Fibroblast of lung (primary cell): ENCODE measurements around the gene DNAJC3. TPM values are rescaled to one million over a fixed set of nuclear protein-coding genes. Genes with fewer than 3 reads are reported as not detected.

Experiments used
- DNase-seq, 2 donors: peaks; one replicate each; pipeline versions ENCODE4 v3.0.0 to v3.0.0-alpha.2; 2010; ENCODE audit warnings: low read depth in 2 of 2
- H2AFZ ChIP-seq: 2 replicates; pipeline ENCODE4 v1.5.1; 2012; ENCODE audit warnings: low read length, control low read depth, inconsistent platforms
- H3K27ac ChIP-seq: 2 replicates; pipeline ENCODE4 v1.5.1; 2011; ENCODE audit warnings: low read length, control low read depth; ENCODE audit not compliant: insufficient read depth
- H3K27me3 ChIP-seq: 2 replicates; pipeline ENCODE4 v1.5.1; 2011; ENCODE audit warnings: mild to moderate bottlenecking, low read length; ENCODE audit not compliant: control insufficient read depth, insufficient read depth
- H3K36me3 ChIP-seq: 2 replicates; pipeline ENCODE4 v1.5.1; 2011; ENCODE audit warnings: low read length; ENCODE audit not compliant: control insufficient read depth, insufficient read depth
- H3K4me1 ChIP-seq: 2 replicates; pipeline ENCODE4 v1.5.1; 2011; ENCODE audit warnings: low read length; ENCODE audit not compliant: control insufficient read depth, insufficient read depth; ENCODE audit errors: extremely low read depth
- H3K4me2 ChIP-seq: 2 replicates; pipeline ENCODE4 v1.5.1; 2011; ENCODE audit warnings: low read length, control low read depth; ENCODE audit not compliant: insufficient read depth; ENCODE audit errors: extremely low read depth
- H3K4me3 ChIP-seq, 4 experiments: fragments of 200-600 bp in 1 of 4; sonication (generic) in 1 of 4; replicated peaks in 1 of 4; 2 replicates each; pipeline ENCODE4 v1.5.1; 2011 to 2016; ENCODE audit warnings: low read length in 4 of 4, low read depth in 3 of 4, mild to moderate bottlenecking in 3 of 4, control low read depth in 2 of 4, inconsistent platforms in 1 of 4, mixed read lengths in 1 of 4; ENCODE audit not compliant: insufficient read depth in 1 of 4; ENCODE audit errors: control extremely low read depth in 1 of 4
- H3K79me2 ChIP-seq: 2 replicates; pipeline ENCODE4 v1.5.1; 2012; ENCODE audit warnings: mild to moderate bottlenecking, low read length, inconsistent platforms; ENCODE audit not compliant: control insufficient read depth, insufficient read depth
- H3K9ac ChIP-seq: 2 replicates; pipeline ENCODE4 v1.5.1; 2011; ENCODE audit warnings: mild to moderate bottlenecking, low read length, control low read depth; ENCODE audit not compliant: insufficient read depth
- H3K9me3 ChIP-seq: 2 replicates; pipeline ENCODE4 v1.5.1; 2012; ENCODE audit warnings: low read depth, low read length; ENCODE audit not compliant: control insufficient read depth, insufficient read depth
- H4K20me1 ChIP-seq: 2 replicates; pipeline ENCODE4 v1.5.1; 2011; ENCODE audit warnings: low read length; ENCODE audit not compliant: control insufficient read depth, insufficient read depth; ENCODE audit errors: extremely low read depth
- CTCF ChIP-seq, 2 donors: IDR thresholded peaks in 1 of 2; conservative IDR thresholded peaks in 1 of 2; 1 replicate in 1 of 2; 2 replicates in 1 of 2; pipeline ENCODE4 v1.5.1; 2011 to 2012; ENCODE audit warnings: low read length in 2 of 2, control low read depth in 1 of 2, inconsistent platforms in 1 of 2, low read depth in 1 of 2, mild to moderate bottlenecking in 1 of 2
- EZH2 ChIP-seq: IDR thresholded peaks from 2 replicates; pipeline ENCODE4 v1.5.1; 2012; ENCODE audit warnings: low read length, control low read depth, mild to moderate bottlenecking; ENCODE audit errors: missing control alignments
- polyA plus RNA-seq, 2 donors: library from polyadenylated mRNA; depleted of rRNA in 1 of 2; stranded (reverse) in 1 of 2; unstranded in 1 of 2; fragments of >200 nt; gene quantifications; 2 replicates each; pipeline ENCODE4 v1.2.1, GENCODE V29; 2011 to 2012; ENCODE audit warnings: missing spikeins in 1 of 2
- total RNA-seq: library from RNA; depleted of rRNA; stranded (reverse); fragments of >200 nt; gene quantifications from 2 replicates; pipeline ENCODE4 v1.2.1, GENCODE V29; 2014

Gene DNAJC3
- total and polyA plus RNA-seq, 2 donors (not counting 1 experiment from before 2014, with no cell fraction given), result 37.6 to 55.5 TPM

- Histone ChIP-seq H3K36me3 (no peaks in the 10 kb centered on the region), H3K9me3 (no peaks in the 10 kb centered on the region), H3K4me1 (no peaks in the 10 kb centered on the region), H3K9ac (no peak overlapping the region), H3K4me2 (no peak overlapping the region), H4K20me1 (peaks cover 1% of the 10 kb centered on the region), H2AFZ (no peak overlapping the region), H3K4me3 (no peak overlapping the region), H3K79me2 (peaks cover 22% of the 10 kb centered on the region), H3K27ac (no peak overlapping the region), H3K27me3 (no peaks in the 10 kb centered on the region)
- DNase-seq, result no peak
- TF ChIP-seq EZH2, result no peak
- TF ChIP-seq CTCF (conservative IDR thresholded peaks at IDR 0.05 in 1 of 2, IDR thresholded peaks at IDR 0.05 in 1 of 2; ENCODE audit: low read depth in 1 of 2, low read length in 2 of 2), result no peak
These were observed 29.4 kb downstream of the DNAJC3 start for GRCh38 chr13:95706356-95706755.

- Histone ChIP-seq H3K36me3 (no peaks in the 10 kb centered on the region), H3K9me3 (no peaks in the 10 kb centered on the region), H3K79me2 (peaks cover 22% of the 10 kb centered on the region), H4K20me1 (peaks cover 1% of the 10 kb centered on the region), H3K9ac (no peak overlapping the region), H3K4me2 (no peak overlapping the region), H3K4me1 (no peaks in the 10 kb centered on the region), H2AFZ (no peak overlapping the region), H3K27me3 (no peaks in the 10 kb centered on the region), H3K4me3 (no peak overlapping the region), H3K27ac (no peak overlapping the region)
- DNase-seq, result no peak
- TF ChIP-seq CTCF (conservative IDR thresholded peaks at IDR 0.05 in 1 of 2, IDR thresholded peaks at IDR 0.05 in 1 of 2; ENCODE audit: low read depth in 1 of 2, low read length in 2 of 2), result no peak
- no peak for TF ChIP-seq EZH2
These were observed 30.1 kb downstream of the DNAJC3 start for GRCh38 chr13:95707035-95707434.

GRCh38 chr13:95707442-95708390, 30.8 kb downstream of the DNAJC3 start:
- H3K4me1 ChIP-seq, result no peaks in the 10 kb centered on the region
- H3K79me2 ChIP-seq, result peaks cover 19% of the 10 kb centered on the region
- DNase-seq, result no peak
- TF ChIP-seq EZH2 (no peak), CTCF (conservative IDR thresholded peaks at IDR 0.05 in 1 of 2, IDR thresholded peaks at IDR 0.05 in 1 of 2; ENCODE audit: low read depth in 1 of 2, low read length in 2 of 2) (no peak)
- H4K20me1 ChIP-seq, result peaks cover 1% of the 10 kb centered on the region
- H3K27ac ChIP-seq, result no peak overlapping the region
- H2AFZ ChIP-seq, result no peak overlapping the region
- H3K9me3 ChIP-seq, result no peaks in the 10 kb centered on the region
- no peaks in the 10 kb centered on the region for H3K27me3 ChIP-seq
- no peak overlapping the region for H3K4me2 ChIP-seq
- no peaks in the 10 kb centered on the region for H3K36me3 ChIP-seq
- H3K9ac ChIP-seq, result no peak overlapping the region
- no peak overlapping the region for H3K4me3 ChIP-seq
